D721Med (cell line): Measurements from ENCODE around the gene ADAM22.
A peak's percentile ranks its signal among the peaks of the same experiment; 100 is the strongest.

Experiments
- DNase-seq: peaks from one replicate; pipeline ENCODE4 v3.0.0; 2011; ENCODE audit warnings: low spot score; ENCODE audit not compliant: insufficient read length
- FAIRE-seq: peaks from 2 replicates; lab custom pipeline; 2011; peaks lifted over from hg19 to GRCh38; lab: Jason Lieb, UNC
- TF ChIP-seq, protein P1 (sequence below): IDR thresholded peaks from 2 replicates; pipeline ENCODE4 v1.5.1; 2012; ENCODE audit warnings: mild to moderate bottlenecking, control low read depth; ENCODE audit not compliant: insufficient read depth; ENCODE audit errors: missing control alignments

Gene ADAM22

GRCh38 chr7:88102675-88103074, 168.6 kb downstream of the ADAM22 start:
- FAIRE-seq: no peak
- TF ChIP-seq, protein P1, sequence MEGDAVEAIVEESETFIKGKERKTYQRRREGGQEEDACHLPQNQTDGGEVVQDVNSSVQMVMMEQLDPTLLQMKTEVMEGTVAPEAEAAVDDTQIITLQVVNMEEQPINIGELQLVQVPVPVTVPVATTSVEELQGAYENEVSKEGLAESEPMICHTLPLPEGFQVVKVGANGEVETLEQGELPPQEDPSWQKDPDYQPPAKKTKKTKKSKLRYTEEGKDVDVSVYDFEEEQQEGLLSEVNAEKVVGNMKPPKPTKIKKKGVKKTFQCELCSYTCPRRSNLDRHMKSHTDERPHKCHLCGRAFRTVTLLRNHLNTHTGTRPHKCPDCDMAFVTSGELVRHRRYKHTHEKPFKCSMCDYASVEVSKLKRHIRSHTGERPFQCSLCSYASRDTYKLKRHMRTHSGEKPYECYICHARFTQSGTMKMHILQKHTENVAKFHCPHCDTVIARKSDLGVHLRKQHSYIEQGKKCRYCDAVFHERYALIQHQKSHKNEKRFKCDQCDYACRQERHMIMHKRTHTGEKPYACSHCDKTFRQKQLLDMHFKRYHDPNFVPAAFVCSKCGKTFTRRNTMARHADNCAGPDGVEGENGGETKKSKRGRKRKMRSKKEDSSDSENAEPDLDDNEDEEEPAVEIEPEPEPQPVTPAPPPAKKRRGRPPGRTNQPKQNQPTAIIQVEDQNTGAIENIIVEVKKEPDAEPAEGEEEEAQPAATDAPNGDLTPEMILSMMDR: no peak
- no peak for DNase-seq

- DNase-seq: no peak
- FAIRE-seq: no peak
- TF ChIP-seq, protein P1: no peak
Measured at GRCh38 chr7:88104732-88105131, 170.7 kb downstream of the ADAM22 start.

DNA sequence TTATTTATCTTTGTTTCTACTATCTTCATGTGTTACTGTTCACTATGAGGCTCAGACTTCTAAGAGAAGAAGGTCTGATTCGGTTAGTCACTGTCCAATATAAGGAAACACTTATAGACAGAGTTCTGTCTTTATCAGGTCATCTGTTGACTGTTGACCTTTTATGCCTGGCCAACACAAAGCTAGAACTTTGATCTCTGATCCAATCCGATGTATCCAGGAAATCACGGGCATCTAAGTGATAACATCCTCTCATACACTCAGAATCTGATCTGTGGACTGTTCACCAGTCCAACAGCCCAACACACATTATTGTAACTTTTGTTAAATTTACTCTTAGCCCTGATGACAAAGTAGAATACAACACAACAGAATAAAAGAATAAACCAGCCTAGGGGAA, 171.2 kb downstream of the ADAM22 start:
- no peak for DNase-seq
- no peak for FAIRE-seq
- TF ChIP-seq, protein P1: no peak

- no peak for FAIRE-seq
- TF ChIP-seq, protein P1: no peak
Measured at GRCh38 chr7:88106434-88106833, 172.4 kb downstream of the ADAM22 start.

DNA sequence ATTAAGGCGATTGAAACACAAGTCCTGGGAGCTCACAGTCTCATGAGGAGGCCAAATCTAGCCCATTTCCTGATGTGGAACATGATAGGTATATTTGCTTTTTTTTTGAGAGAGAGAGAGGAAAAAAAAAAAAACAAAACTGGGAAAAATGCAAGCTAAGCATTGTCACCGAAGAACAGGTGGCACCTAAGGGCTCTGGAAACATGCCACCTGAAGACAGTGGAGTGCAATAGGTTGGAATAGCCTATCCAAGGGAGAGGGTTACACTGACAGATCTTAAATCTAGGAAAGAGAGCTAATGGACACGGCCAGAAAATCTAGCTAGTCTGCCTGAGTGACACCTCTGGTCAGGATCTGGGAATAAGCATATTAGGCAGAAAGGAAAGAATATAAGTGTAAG, 175.6 kb downstream of the ADAM22 start:
- FAIRE-seq: no peak
- no peak for DNase-seq
- TF ChIP-seq, protein P1: no peak

More at GRCh38 chr7:88106434-88106833, 172.4 kb downstream of the ADAM22 start:
- DNase-seq: no peak

GRCh38 chr7:88111140-88111743, 177.2 kb downstream of the ADAM22 start:
- peak; percentile 82 for FAIRE-seq
- TF ChIP-seq, protein P1: peak; percentile 69
- DNase-seq: no peak

- TF ChIP-seq, protein P1: no peak
- no peak for DNase-seq
- FAIRE-seq: no peak
Measured at GRCh38 chr7:88111954-88112471, 178.0 kb downstream of the ADAM22 start.
